ENCODE measurements around the gene NKX3-2. TPM values are rescaled to one million over a fixed set of nuclear protein-coding genes. Genes with fewer than 3 reads are reported as not detected.

Gene NKX3-2
- total RNA-seq, 2 experiments from 2014 or later = 0.57 to 0.63 TPM

- H3K4me2 ChIP-seq (ENCODE audit: low read length) = no peak overlapping the region
- no peaks in the 10 kb centered on the region for H4K20me1 ChIP-seq (ENCODE audit: insufficient read depth, low read length)
- no peaks in the 10 kb centered on the region for H3K9me2 ChIP-seq (ENCODE audit: insufficient read depth, low read length)
- H2AFZ ChIP-seq (ENCODE audit: low read length) = no peak overlapping the region
- no peaks in the 10 kb centered on the region for H3K9me3 ChIP-seq (ENCODE audit: low read length)
- ChIA-PET POLR2A (interaction anchor here (0.6 kb wide), 1 partner anchor 9 kb away, joined by 3 read pairs; no protein-coding TSS in a partner anchor), CTCF (ENCODE audit: unreplicated experiment) (no interaction called here)
- DNase-seq (ENCODE audit: low spot score) = no peak
- intact Hi-C loops (cut with micrococcal nuclease; ENCODE audit: unreplicated experiment) = no loop called here
- no peak overlapping the region for H3K4me3 ChIP-seq (ENCODE audit: low read depth, low read length, poor library complexity, severe bottlenecking)
- no peaks in the 10 kb centered on the region for H3K79me2 ChIP-seq (ENCODE audit: insufficient read depth, low read depth, low read length)
- BruUV-seq (replicated peaks) = no TSS peak
- H3K36me3 ChIP-seq (ENCODE audit: insufficient read depth, low read length) = no peaks in the 10 kb centered on the region
- no peak overlapping the region for H3K27ac ChIP-seq (ENCODE audit: low read depth, low read length, poor library complexity, severe bottlenecking)
- H3K4me1 ChIP-seq (ENCODE audit: insufficient read depth, low read length, poor library complexity, severe bottlenecking) = no peaks in the 10 kb centered on the region
- TF ChIP-seq CTCF (conservative IDR thresholded peaks at IDR 0.05; ENCODE audit: low read length) = no peak
- no peak for TF ChIP-seq EZH2phosphoT487 (IDR thresholded peaks at IDR 0.05; ENCODE audit: borderline replicate concordance, low read depth, low read length)
These were observed 7.7 kb downstream of the NKX3-2 start for GRCh38 chr4:13536607-13537006.

GRCh38 chr4:13535708-13536361 lies 8.5 kb downstream of the NKX3-2 start:
- ChIA-PET POLR2A (no interaction called here), CTCF (ENCODE audit: unreplicated experiment) (no interaction called here)
- Histone ChIP-seq H3K79me2 (ENCODE audit: insufficient read depth, low read depth, low read length) (no peaks in the 10 kb centered on the region), H3K27ac (ENCODE audit: low read depth, low read length, poor library complexity, severe bottlenecking) (no peak overlapping the region), H3K4me2 (ENCODE audit: low read length) (no peak overlapping the region), H3K9me3 (ENCODE audit: low read length) (no peaks in the 10 kb centered on the region), H3K4me3 (ENCODE audit: low read depth, low read length, poor library complexity, severe bottlenecking) (no peak overlapping the region), H3K9me2 (ENCODE audit: insufficient read depth, low read length) (no peaks in the 10 kb centered on the region), H2AFZ (ENCODE audit: low read length) (no peak overlapping the region), H3K36me3 (ENCODE audit: insufficient read depth, low read length) (no peaks in the 10 kb centered on the region), H3K4me1 (ENCODE audit: insufficient read depth, low read length, poor library complexity, severe bottlenecking) (no peaks in the 10 kb centered on the region), H4K20me1 (ENCODE audit: insufficient read depth, low read length) (no peaks in the 10 kb centered on the region)
- BruUV-seq (replicated peaks) = no TSS peak
- TF ChIP-seq CTCF (conservative IDR thresholded peaks at IDR 0.05; ENCODE audit: low read length) (no peak), EZH2phosphoT487 (IDR thresholded peaks at IDR 0.05; ENCODE audit: borderline replicate concordance, low read depth, low read length) (no peak)
- no peak for DNase-seq (ENCODE audit: low spot score)
- intact Hi-C loops (cut with micrococcal nuclease; ENCODE audit: unreplicated experiment) = no loop called here

GRCh38 chr4:13535118-13535517 lies 9.2 kb downstream of the NKX3-2 start:
- Histone ChIP-seq H4K20me1 (ENCODE audit: insufficient read depth, low read length) (no peaks in the 10 kb centered on the region), H3K9me2 (ENCODE audit: insufficient read depth, low read length) (no peaks in the 10 kb centered on the region), H3K4me2 (ENCODE audit: low read length) (no peak overlapping the region), H3K36me3 (ENCODE audit: insufficient read depth, low read length) (no peaks in the 10 kb centered on the region), H3K4me3 (ENCODE audit: low read depth, low read length, poor library complexity, severe bottlenecking) (no peak overlapping the region), H2AFZ (ENCODE audit: low read length) (no peak overlapping the region), H3K9me3 (ENCODE audit: low read length) (no peaks in the 10 kb centered on the region), H3K4me1 (ENCODE audit: insufficient read depth, low read length, poor library complexity, severe bottlenecking) (no peaks in the 10 kb centered on the region), H3K79me2 (ENCODE audit: insufficient read depth, low read depth, low read length) (no peaks in the 10 kb centered on the region), H3K27ac (ENCODE audit: low read depth, low read length, poor library complexity, severe bottlenecking) (no peak overlapping the region)
- CTCF ChIA-PET (ENCODE audit: unreplicated experiment) = no interaction called here
- intact Hi-C loops (cut with micrococcal nuclease; ENCODE audit: unreplicated experiment) = no loop called here
- no peak for DNase-seq (ENCODE audit: low spot score)
- POLR2A ChIA-PET = interaction anchor here (0.6 kb wide), 1 partner anchor 87 kb away, joined by 3 read pairs; no protein-coding TSS in a partner anchor
- BruUV-seq (replicated peaks) = no TSS peak
- TF ChIP-seq EZH2phosphoT487 (IDR thresholded peaks at IDR 0.05; ENCODE audit: borderline replicate concordance, low read depth, low read length) (no peak), CTCF (conservative IDR thresholded peaks at IDR 0.05; ENCODE audit: low read length) (no peak)
